GM12873 (cell line): ENCODE measurements around the gene SKAP1.
A peak's percentile ranks its signal among the peaks of the same experiment; 100 is the strongest.

Experiments used
- TF ChIP-seq, protein P1 (sequence below): IDR thresholded peaks from 2 replicates; pipeline ENCODE4 v1.5.1; 2012; ENCODE audit warnings: low read depth, mild to moderate bottlenecking, moderate library complexity, low read length, control low read depth; ENCODE audit not compliant: insufficient read depth; ENCODE audit errors: missing control alignments

Gene SKAP1

DNA sequence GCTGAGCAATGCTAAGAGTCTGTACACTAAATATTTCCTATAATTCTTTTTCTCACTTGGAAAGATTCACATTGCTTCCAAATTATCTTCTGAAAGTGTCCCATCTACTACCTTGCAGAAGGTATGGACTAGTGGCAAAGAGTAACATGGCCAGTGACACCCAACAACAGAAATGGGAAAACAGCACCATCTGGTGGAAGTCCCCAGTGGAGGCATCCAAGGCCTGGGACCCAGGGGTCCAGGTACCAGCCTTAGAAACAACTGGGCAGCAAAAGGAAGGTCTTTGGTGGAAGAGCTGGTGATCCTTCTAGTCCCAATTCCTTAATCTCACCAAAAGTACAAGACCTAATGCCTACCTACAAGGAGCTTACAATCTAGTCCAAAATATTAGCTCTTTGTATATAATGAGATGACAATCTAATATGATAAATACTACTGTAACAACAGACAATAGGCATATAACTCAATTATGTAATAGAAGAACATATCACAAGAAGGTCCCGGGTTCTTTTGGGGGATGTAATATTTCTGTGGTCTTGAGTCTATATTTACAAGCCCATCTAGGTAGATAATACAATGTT is 55.3 kb downstream of the SKAP1 start:
- TF ChIP-seq, protein P1, sequence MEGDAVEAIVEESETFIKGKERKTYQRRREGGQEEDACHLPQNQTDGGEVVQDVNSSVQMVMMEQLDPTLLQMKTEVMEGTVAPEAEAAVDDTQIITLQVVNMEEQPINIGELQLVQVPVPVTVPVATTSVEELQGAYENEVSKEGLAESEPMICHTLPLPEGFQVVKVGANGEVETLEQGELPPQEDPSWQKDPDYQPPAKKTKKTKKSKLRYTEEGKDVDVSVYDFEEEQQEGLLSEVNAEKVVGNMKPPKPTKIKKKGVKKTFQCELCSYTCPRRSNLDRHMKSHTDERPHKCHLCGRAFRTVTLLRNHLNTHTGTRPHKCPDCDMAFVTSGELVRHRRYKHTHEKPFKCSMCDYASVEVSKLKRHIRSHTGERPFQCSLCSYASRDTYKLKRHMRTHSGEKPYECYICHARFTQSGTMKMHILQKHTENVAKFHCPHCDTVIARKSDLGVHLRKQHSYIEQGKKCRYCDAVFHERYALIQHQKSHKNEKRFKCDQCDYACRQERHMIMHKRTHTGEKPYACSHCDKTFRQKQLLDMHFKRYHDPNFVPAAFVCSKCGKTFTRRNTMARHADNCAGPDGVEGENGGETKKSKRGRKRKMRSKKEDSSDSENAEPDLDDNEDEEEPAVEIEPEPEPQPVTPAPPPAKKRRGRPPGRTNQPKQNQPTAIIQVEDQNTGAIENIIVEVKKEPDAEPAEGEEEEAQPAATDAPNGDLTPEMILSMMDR, result peak; percentile 71

DNA sequence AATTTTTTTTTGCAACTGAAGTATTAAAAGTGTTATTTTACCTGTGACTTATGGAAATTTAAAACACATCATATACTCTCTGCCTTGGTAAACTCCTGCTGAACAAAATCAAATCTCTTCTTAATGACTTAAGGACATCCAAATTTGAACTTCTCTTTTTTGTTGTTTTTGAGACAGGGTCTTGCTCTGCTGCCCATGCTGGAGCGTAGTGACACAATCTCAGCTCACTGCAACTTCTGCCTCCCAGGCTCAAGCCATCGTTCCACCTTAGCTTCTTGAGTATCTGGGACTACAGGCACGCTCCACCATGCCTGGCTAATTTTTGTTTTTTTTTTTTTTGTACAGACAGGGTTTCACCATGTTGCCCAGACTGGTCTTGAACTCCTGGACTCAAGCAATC is 56.1 kb downstream of the SKAP1 start:
- TF ChIP-seq, protein P1, result no peak

DNA sequence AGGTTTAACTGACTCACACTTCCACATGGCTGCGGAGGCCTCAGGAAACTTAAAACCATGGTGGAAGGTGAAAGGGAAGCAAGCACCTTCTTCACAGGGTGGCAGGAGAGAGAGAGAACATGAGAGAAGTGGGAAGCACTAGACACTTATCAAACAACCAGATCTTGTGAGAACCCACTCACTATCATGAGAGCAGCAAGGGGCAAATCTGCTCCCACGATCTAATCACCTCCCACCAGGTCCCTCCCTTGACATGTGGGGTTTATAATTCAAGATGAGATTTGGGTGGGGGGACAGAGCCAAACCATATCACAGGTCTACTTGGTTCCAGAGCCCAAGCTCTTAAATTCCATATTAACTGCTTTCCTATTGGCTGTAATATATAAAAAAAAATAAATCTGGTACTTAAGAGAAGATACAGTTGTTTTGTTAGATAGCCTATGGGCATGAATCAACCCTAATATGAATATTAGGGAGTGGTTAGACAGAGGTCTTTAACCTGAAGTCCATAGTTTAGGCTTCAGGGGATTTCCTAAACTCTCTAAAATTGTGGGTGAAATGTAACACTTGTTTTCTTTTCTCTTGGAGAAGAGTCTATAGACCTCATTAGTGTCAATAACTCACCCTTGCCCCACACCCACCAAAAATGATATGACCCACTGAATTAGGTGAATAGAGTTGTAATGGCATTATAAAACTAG is 56.7 kb downstream of the SKAP1 start:
- TF ChIP-seq, protein P1, result no peak

DNA sequence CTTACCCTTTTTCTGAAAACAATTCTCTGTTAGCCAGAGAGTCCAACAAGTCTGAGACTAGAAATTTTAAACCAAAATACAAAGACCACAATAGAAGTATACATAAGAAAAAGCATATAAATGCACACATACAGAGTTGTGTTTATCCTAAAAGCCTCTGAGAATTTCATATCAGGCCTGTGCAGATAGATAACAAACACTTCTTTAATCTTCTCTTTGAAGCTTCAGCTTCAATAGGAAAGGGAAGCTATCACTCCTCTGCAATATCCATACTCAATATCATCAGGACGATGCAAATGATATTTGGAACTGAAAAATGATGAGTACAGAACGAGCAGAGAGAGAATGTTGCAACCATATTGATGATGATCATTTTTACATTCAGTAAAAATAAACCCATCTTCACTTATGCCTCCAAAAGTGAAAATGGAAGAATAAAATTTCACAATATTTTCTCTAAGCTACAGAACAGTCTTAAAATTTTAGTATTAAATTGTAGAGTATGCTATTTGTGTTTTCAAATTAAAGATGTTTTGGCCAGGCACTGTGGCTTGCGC is 61.6 kb downstream of the SKAP1 start:
- TF ChIP-seq, protein P1, result no peak

DNA sequence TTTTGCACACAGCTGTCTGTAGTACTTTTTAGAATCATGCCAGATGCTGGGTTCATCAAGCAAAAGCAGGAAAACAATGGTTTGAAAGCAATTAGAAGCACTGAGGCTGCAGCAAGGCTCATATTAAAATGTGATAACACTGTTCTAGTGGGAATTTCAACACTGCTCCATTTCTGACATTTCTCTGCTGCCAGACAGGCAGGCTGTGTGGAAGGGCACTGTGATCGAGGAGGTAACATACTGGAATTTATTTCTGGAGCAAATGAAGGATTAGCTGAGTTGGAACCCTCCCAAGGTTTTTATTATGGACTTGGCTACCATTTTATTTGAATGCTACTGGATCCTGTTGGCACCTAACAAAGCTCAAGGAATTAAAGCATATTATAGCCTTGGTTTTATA is 66.9 kb downstream of the SKAP1 start:
- TF ChIP-seq, protein P1, result no peak

DNA sequence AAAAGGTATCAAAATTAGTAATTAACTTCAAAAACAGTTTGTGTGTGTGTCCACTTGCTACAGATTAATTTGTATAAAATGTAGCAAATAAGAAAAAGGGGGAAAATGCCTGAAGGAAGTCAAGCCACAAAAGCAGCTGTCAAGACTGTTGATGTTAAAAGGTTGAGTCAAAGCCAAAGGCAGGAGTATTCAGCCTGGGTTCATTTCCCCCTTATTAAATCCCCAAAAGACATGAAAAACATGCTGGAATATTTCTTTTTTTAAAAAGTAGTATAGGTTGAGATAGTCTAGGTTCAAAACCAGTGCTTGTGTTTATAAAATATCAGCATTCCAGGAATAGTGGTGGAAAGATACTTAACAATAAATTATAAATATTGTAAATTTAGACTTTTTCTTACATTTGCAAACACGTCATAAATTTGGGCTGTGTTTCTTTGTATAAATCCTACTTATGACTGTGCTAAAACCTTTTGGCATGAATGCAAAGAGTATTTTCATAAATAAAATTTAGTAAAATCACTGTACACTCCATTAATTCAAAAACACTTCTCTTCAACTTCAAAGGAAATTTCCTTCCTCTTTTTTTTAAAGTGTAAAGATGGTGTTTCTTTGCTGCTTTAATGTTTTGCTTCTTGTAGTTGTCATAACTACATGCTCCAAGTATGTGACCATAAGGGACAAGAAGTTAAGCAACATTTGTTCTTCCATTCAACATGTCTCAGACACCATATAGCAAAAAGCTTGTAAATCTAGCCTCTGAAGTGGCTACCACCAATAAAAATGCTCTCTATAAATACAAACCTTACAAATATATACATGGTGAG is 72.0 kb downstream of the SKAP1 start:
- TF ChIP-seq, protein P1, result no peak

DNA sequence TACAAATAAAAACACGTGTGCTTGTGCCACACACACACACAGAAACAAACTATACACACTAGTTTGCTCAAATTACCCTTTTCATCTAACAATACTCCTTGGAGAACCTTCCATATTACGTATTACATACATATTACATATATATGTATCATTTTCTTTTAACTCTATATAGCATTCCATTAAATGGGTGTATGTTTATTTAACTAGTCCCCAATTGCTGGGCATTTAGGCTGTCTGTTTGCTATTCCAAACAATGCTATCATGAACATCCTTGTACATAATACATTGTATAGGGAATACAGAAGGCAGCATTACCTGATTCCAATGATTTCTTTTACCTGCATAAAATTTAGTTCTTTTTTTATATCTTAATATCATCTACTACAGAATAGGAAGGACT is 73.1 kb downstream of the SKAP1 start:
- TF ChIP-seq, protein P1, result no peak
